Endodermal cell (in vitro differentiated cells): ENCODE measurements around the gene CEP170. TPM values are rescaled to one million over a fixed set of nuclear protein-coding genes. Genes with fewer than 3 reads are reported as not detected.

Source experiments
- DNase-seq: peaks from one replicate; pipeline ENCODE4 v3.0.0-alpha.2; 2017
- H3K27ac ChIP-seq: 2 replicates; pipeline ENCODE4 v1.5.1; 2013; ENCODE audit warnings: mild to moderate bottlenecking, low read depth, low read length, moderate library complexity
- H3K27me3 ChIP-seq: 2 replicates; pipeline ENCODE4 v1.6.1; 2013; ENCODE audit warnings: mild to moderate bottlenecking, low read length, moderate library complexity; ENCODE audit not compliant: insufficient read depth, control insufficient read depth, poor library complexity, severe bottlenecking
- H3K36me3 ChIP-seq: 2 replicates; pipeline ENCODE4 v1.7.0; 2013; ENCODE audit warnings: mild to moderate bottlenecking, low read length, moderate library complexity; ENCODE audit not compliant: control insufficient read depth, insufficient read depth
- H3K4me1 ChIP-seq: one replicate; pipeline ENCODE4 v1.7.0; 2013; ENCODE audit warnings: low read length; ENCODE audit not compliant: control insufficient read depth, insufficient read depth
- H3K4me3 ChIP-seq: 2 replicates; pipeline ENCODE4 v1.5.1; 2013; ENCODE audit warnings: mild to moderate bottlenecking, low read length, moderate library complexity
- H3K9ac ChIP-seq: 2 replicates; pipeline ENCODE4 v1.6.1; 2013; ENCODE audit warnings: mild to moderate bottlenecking, low read length, moderate library complexity; ENCODE audit not compliant: poor library complexity, severe bottlenecking; ENCODE audit errors: extremely low read depth
- H3K9me3 ChIP-seq: 2 replicates; pipeline ENCODE4 v1.6.1; 2013; ENCODE audit warnings: mild to moderate bottlenecking, low read length, moderate library complexity; ENCODE audit not compliant: control insufficient read depth
- H3K27ac Mint-ChIP-seq: 2 replicates; pipeline ENCODE4 v1.8.0; 2020; ENCODE audit warnings: mixed read lengths
- H3K27me3 Mint-ChIP-seq: 2 replicates; pipeline ENCODE4 v1.8.0; 2021; ENCODE audit warnings: mild to moderate bottlenecking, mixed read lengths; ENCODE audit not compliant: insufficient read depth
- H3K36me3 Mint-ChIP-seq: 2 replicates; pipeline ENCODE4 v1.8.0; 2020; ENCODE audit warnings: low read depth, mixed read lengths
- H3K4me1 Mint-ChIP-seq: 2 replicates; pipeline ENCODE4 v1.8.0; 2020; ENCODE audit warnings: mixed read lengths
- H3K4me3 Mint-ChIP-seq: 2 replicates; pipeline ENCODE4 v1.8.0; 2020; ENCODE audit warnings: mild to moderate bottlenecking, moderate library complexity, mixed read lengths
- H3K9me3 Mint-ChIP-seq: 2 replicates; pipeline ENCODE4 v1.8.0; 2020; ENCODE audit warnings: mild to moderate bottlenecking, mixed read lengths
- WGBS, 2 experiments: methylation state at CpG; one replicate each; pipeline versions ENCODE4 v1.1.5 to v1.1.7; 2013; ENCODE audit warnings: missing lambda C conversion rate in 2 of 2, mixed read lengths in 1 of 2; ENCODE audit not compliant: insufficient coverage in 1 of 2, insufficient read length in 1 of 2; 5-methylcytosine and 5-hydroxymethylcytosine counted together
- total RNA-seq, 2 donors: library from RNA; stranded (reverse); fragmentation: NEBNext Ultra II Directional in 1 of 2; extraction: Animal tissue kit (Norgen Biotek cat#: 25700) in 1 of 2; gene quantifications; 2 replicates in 1 of 2; 3 replicates in 1 of 2; pipeline ENCODE4 v1.2.1, GENCODE V29; 2021
- TF ChIP-seq, protein P1 (sequence below): fragments of 200-600 bp; sonication (generic); conservative IDR thresholded peaks from 2 replicates; pipeline ENCODE4 v1.5.0; 2021; ENCODE audit warnings: antibody characterized with exemption, mild to moderate bottlenecking

Gene CEP170
- total RNA-seq, 2 donors from 2014 or later = 85.7 to 99.8 TPM

DNA sequence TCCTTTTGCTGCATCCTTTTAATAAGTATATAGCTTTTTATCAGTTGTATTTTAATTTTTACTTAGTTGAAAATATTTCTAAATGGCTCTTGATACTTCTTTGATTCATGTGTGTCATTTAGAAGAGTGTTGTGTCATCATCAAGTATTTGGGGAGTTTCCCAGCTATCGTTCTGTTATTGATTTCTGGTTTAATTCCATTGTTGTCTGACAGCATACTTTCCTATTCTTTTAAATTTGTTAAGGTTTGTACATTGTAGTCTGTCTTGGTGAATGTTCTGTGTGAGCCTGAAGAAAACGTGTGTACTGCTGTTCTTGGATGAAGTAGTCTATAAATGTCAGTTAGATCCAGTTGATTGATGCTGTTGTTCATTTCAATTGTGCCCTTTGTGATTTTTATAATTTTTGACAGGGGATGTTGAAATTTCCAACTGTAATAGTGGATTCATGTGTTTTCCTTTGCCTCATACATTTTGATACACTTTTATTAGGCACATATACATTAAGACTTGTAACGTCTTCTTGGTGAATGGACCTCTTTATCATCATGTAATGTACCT, 25.6 kb upstream of the CEP170 start:
- DNase-seq = no peak

DNA sequence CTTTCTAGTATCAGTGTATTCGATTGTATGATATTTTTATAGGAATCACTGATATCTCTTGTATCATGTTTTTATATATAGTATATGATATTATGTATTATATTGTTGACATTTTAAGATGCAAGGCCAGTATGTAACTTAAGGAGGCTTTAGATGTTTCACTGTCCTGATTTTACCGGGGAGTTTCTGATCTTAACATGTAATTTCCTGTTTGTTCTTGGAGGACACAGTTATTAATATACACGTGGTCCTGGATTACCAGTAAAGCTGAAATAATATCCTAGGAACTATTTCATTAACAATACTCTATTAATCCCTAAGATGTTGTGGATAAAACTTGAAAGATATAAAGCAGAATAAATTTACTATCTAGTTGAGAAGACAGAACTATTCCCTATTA, 20.2 kb upstream of the CEP170 start:
- H3K9ac ChIP-seq = no peak overlapping the region
- no peak for DNase-seq
- Mint-ChIP-seq H3K4me1 (peaks cover 5% of the 10 kb centered on the region), H3K27me3 (no peaks in the 10 kb centered on the region), H3K36me3 (peaks cover 9% of the 10 kb centered on the region), H3K27ac (no peak overlapping the region), H3K9me3 (no peaks in the 10 kb centered on the region), H3K4me3 (no peak overlapping the region)
- no peak overlapping the region for H3K4me3 ChIP-seq
- no peaks in the 10 kb centered on the region for H3K4me1 ChIP-seq
- no peaks in the 10 kb centered on the region for H3K9me3 ChIP-seq
- WGBS, 2 experiments = 95% methylated on average over 2 of the region's 3 CpGs; no CpG with 5 or more reads in 1 of the 2 experiments
- TF ChIP-seq, protein P1, sequence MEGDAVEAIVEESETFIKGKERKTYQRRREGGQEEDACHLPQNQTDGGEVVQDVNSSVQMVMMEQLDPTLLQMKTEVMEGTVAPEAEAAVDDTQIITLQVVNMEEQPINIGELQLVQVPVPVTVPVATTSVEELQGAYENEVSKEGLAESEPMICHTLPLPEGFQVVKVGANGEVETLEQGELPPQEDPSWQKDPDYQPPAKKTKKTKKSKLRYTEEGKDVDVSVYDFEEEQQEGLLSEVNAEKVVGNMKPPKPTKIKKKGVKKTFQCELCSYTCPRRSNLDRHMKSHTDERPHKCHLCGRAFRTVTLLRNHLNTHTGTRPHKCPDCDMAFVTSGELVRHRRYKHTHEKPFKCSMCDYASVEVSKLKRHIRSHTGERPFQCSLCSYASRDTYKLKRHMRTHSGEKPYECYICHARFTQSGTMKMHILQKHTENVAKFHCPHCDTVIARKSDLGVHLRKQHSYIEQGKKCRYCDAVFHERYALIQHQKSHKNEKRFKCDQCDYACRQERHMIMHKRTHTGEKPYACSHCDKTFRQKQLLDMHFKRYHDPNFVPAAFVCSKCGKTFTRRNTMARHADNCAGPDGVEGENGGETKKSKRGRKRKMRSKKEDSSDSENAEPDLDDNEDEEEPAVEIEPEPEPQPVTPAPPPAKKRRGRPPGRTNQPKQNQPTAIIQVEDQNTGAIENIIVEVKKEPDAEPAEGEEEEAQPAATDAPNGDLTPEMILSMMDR = no peak
- H3K36me3 ChIP-seq = no peaks in the 10 kb centered on the region
- no peak overlapping the region for H3K27ac ChIP-seq
- no peaks in the 10 kb centered on the region for H3K27me3 ChIP-seq

More for the DNA sequence above, 25.6 kb upstream of the CEP170 start:
- no peaks in the 10 kb centered on the region for H3K36me3 ChIP-seq
- no peaks in the 10 kb centered on the region for H3K4me1 Mint-ChIP-seq
- WGBS, 2 experiments = 78 to 86% methylated on average over 2 to 3 of the region's 3 CpGs
- TF ChIP-seq, protein P1 = no peak
- no peaks in the 10 kb centered on the region for H3K9me3 ChIP-seq
- H3K27ac ChIP-seq = no peak overlapping the region
- peaks cover 15% of the 10 kb centered on the region for H3K36me3 Mint-ChIP-seq
- H3K27me3 ChIP-seq = no peaks in the 10 kb centered on the region
- no peaks in the 10 kb centered on the region for H3K27me3 Mint-ChIP-seq
- H3K4me1 ChIP-seq = no peaks in the 10 kb centered on the region
- no peak overlapping the region for H3K4me3 ChIP-seq
- H3K4me3 Mint-ChIP-seq = no peak overlapping the region
- H3K27ac Mint-ChIP-seq = no peak overlapping the region
- peaks cover 2% of the 10 kb centered on the region for H3K9me3 Mint-ChIP-seq
- no peak overlapping the region for H3K9ac ChIP-seq

DNA sequence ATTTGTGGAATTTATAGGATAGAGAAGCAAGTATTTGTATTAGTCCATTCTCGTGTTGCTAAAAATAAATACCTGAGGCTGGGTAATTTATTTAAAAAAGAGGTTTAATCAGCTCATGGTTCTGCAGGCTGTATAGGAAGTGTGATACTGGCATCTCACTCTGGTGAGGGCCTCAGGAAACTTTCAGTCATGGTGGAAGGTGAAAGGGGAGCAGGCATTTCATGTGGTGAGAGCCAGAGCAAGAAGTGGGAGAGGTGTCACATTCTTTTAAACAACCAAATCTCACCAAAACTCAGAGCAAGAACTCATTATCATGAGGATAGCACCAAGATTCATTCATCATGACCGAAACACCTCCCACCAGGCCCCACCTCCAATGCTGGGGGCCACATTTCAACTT, 18.9 kb upstream of the CEP170 start:
- no peaks in the 10 kb centered on the region for H3K27me3 ChIP-seq
- peaks cover 9% of the 10 kb centered on the region for H3K36me3 Mint-ChIP-seq
- DNase-seq = no peak
- no peak overlapping the region for H3K9ac ChIP-seq
- H3K4me3 Mint-ChIP-seq = no peak overlapping the region
- H3K4me3 ChIP-seq = no peak overlapping the region
- H3K36me3 ChIP-seq = no peaks in the 10 kb centered on the region
- H3K27ac ChIP-seq = no peak overlapping the region
- TF ChIP-seq, protein P1 = no peak
- peaks cover 6% of the 10 kb centered on the region for H3K4me1 ChIP-seq
- 94% methylated on average over 2 of the region's 2 CpGs; no CpG with 5 or more reads in 1 of the 2 experiments for WGBS, 2 experiments
- H3K9me3 ChIP-seq = no peaks in the 10 kb centered on the region
- peaks cover 15% of the 10 kb centered on the region for H3K4me1 Mint-ChIP-seq
- no peaks in the 10 kb centered on the region for H3K9me3 Mint-ChIP-seq
- no peak overlapping the region for H3K27ac Mint-ChIP-seq
- no peaks in the 10 kb centered on the region for H3K27me3 Mint-ChIP-seq
